ENCODE data around the gene PLD2.

Gene PLD2

GRCh38 chr17:4850246-4850645, 43.3 kb downstream of the PLD2 start:
- no peak overlapping the region; the same call in 1 of the 2 replicates for H3K27ac ChIP-seq

GRCh38 chr17:4851084-4851483, 44.1 kb downstream of the PLD2 start:
- Histone ChIP-seq H3K36me3 (peaks cover 58% of the 10 kb centered on the region), H3K27me3 (ENCODE audit: insufficient read depth, low read depth, severe bottlenecking) (no peaks in the 10 kb centered on the region), H3K27ac (peak overlapping the region; percentile 1), H3K4me3 (ENCODE audit: low read depth, low read length) (no peak overlapping the region), H3K9me3 (ENCODE audit: severe bottlenecking) (no peaks in the 10 kb centered on the region)
- no peak for TF ChIP-seq CTCF (IDR thresholded peaks at IDR 0.05; ENCODE audit: low read depth, low read length)
- no peak for DNase-seq

More at GRCh38 chr17:4850246-4850645, 43.3 kb downstream of the PLD2 start:
- H3K4me3 ChIP-seq (ENCODE audit: low read depth, low read length), result no peak overlapping the region
- no peak for TF ChIP-seq CTCF (IDR thresholded peaks at IDR 0.05; ENCODE audit: low read depth, low read length)
- no peaks in the 10 kb centered on the region for H3K27me3 ChIP-seq (ENCODE audit: insufficient read depth, low read depth, severe bottlenecking)
- peaks cover 63% of the 10 kb centered on the region for H3K36me3 ChIP-seq
- no peaks in the 10 kb centered on the region for H3K9me3 ChIP-seq (ENCODE audit: severe bottlenecking)
- no peak for DNase-seq

GRCh38 chr17:4852567-4853207, 45.7 kb downstream of the PLD2 start:
- Histone ChIP-seq H3K27ac (peak overlapping the region; percentile 42; the same call in 1 of the 2 replicates), H3K4me3 (ENCODE audit: low read depth, low read length) (no peak overlapping the region), H3K27me3 (ENCODE audit: insufficient read depth, low read depth, severe bottlenecking) (no peaks in the 10 kb centered on the region), H3K9me3 (ENCODE audit: severe bottlenecking) (no peaks in the 10 kb centered on the region), H3K36me3 (peaks cover 53% of the 10 kb centered on the region)
- no peak for DNase-seq
- TF ChIP-seq CTCF (IDR thresholded peaks at IDR 0.05; ENCODE audit: low read depth, low read length), result no peak

- no peaks in the 10 kb centered on the region for H3K27me3 ChIP-seq (ENCODE audit: insufficient read depth, low read depth, severe bottlenecking)
- no peak for TF ChIP-seq CTCF (IDR thresholded peaks at IDR 0.05; ENCODE audit: low read depth, low read length)
- no peak overlapping the region for H3K4me3 ChIP-seq (ENCODE audit: low read depth, low read length)
- H3K9me3 ChIP-seq (ENCODE audit: severe bottlenecking), result no peaks in the 10 kb centered on the region
- DNase-seq, result no peak
- H3K27ac ChIP-seq, result peak overlapping the region; percentile 86
- H3K36me3 ChIP-seq, result peaks cover 50% of the 10 kb centered on the region
Measured at GRCh38 chr17:4853208-4853671, 46.3 kb downstream of the PLD2 start.

- no peak overlapping the region for H3K4me3 ChIP-seq (ENCODE audit: low read depth, low read length)
Measured at GRCh38 chr17:4854111-4854681, 47.2 kb downstream of the PLD2 start.

More at GRCh38 chr17:4854111-4854681, 47.2 kb downstream of the PLD2 start:
- H3K27me3 ChIP-seq (ENCODE audit: insufficient read depth, low read depth, severe bottlenecking), result no peaks in the 10 kb centered on the region
- H3K9me3 ChIP-seq (ENCODE audit: severe bottlenecking), result no peaks in the 10 kb centered on the region
- TF ChIP-seq CTCF (IDR thresholded peaks at IDR 0.05; ENCODE audit: low read depth, low read length), result 0 out of 2 replicates have a peak, but pooled peaks have one; percentile 2
- peak; percentile 89 for DNase-seq
- H3K27ac ChIP-seq, result peak overlapping the region; percentile 86
- peaks cover 50% of the 10 kb centered on the region for H3K36me3 ChIP-seq

All from WERI-Rb-1 (cell line).